ENCODE measurements around the gene RPL36.
A peak's percentile ranks its signal among the peaks of the same experiment; 100 is the strongest.
"Not testable (repeated sequence)": the region's sequence is repeated elsewhere in the genome, so short reads cannot be mapped to it uniquely, and the experiment has no call there.

The RPL36 gene

DNA sequence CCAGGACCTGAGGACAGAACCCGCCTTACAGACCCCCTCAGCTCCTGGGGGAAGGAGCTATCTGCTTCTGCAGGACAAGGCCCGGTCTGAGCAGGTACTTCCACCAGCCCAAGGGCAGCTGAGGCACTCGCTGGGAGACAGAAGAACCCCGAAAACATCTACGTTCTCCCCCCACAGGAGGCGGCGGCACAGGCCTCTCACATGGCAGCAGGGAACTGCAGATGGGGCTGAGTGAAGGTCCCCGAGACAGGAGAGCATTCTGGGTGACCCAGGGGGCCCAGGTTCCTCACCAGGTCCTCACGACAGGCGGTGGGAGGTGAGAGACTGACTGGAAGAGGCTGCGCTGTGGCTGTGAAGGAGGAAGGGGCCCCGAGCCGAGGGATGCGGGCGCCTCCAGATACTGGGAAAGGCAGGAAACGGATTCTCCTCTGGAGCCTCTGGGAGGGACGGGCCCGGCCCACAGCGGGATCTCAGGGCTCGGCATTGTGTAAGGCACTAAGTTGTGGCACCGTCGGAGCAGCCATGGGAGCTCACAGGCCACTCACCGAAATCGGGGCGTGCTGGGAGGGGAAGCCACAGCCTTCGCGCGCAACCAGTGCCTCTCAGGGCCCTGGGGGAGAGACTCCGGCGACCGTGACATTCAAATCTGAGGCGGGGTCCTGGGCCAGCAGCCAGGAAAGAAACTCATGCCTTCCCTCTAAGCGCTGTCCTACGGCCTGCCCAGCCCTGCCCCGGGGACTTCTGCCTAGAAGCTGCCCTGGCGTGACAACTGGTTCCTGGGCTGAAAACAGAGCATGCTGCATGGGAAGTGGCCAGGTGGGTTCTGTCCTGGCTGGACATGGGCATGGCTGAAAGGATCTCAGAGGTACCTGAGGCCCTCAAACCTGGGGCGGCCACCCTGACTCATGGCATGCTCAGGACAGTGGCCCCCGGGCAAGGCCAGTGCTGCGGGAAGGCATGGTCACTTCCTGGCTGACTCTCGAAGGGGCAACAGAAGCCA lies 14.0 kb downstream of the RPL36 start:
- no peak for DNase-seq

DNA sequence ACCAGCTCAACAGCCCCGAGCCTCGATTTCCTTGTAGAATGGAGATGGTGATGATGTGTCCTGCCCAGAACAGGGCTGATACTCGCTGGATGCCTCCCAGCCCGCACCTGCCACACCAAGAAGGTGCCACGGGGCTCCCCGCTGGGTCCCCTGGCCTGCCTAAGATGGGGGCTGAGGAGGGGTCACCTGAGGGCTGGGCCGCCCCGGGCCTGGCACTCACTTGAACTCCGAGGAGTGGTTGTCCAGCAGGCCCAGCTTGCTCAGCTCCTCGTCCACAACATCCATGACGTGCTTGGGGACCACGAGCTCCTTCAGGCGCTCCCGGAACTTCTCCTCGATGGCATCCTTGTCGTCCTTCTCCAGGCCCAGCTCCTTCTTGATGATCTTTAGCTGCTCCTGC lies 15.5 kb downstream of the RPL36 start:
- DNase-seq: no peak

DNA sequence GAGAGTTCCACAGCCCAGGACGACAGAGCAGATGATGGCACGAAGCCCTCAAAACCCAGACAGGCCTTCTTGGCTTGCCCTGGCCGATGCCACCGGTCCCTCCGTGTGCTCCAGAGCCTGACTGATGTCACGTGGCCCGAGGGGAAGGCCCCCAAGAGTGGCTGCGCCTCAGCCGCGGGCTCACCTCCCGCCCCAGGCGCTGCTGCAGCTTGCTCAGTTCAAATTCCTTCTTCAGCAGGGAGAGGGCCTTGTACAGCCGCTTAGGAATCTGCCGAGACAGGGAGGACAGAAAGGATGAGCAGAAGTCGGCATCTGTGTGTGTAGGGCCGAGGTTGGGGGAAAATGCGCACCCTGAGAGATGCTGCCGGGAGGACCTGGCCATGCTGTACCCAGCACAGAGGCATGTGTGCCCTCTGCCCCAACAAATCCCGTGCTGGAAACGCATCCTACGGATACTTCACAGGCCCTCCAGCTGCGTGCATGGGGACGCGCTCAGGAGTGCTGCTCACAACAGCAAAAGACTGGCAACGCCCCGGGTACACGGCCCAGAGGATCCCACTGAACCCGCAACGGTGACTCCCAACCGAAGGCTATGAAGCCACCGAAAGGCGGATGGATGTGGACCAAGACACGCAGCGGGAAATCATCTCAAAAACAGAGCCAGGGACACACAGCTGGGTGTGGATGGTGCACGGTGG lies 16.9 kb downstream of the RPL36 start:
- no peak for DNase-seq

DNA sequence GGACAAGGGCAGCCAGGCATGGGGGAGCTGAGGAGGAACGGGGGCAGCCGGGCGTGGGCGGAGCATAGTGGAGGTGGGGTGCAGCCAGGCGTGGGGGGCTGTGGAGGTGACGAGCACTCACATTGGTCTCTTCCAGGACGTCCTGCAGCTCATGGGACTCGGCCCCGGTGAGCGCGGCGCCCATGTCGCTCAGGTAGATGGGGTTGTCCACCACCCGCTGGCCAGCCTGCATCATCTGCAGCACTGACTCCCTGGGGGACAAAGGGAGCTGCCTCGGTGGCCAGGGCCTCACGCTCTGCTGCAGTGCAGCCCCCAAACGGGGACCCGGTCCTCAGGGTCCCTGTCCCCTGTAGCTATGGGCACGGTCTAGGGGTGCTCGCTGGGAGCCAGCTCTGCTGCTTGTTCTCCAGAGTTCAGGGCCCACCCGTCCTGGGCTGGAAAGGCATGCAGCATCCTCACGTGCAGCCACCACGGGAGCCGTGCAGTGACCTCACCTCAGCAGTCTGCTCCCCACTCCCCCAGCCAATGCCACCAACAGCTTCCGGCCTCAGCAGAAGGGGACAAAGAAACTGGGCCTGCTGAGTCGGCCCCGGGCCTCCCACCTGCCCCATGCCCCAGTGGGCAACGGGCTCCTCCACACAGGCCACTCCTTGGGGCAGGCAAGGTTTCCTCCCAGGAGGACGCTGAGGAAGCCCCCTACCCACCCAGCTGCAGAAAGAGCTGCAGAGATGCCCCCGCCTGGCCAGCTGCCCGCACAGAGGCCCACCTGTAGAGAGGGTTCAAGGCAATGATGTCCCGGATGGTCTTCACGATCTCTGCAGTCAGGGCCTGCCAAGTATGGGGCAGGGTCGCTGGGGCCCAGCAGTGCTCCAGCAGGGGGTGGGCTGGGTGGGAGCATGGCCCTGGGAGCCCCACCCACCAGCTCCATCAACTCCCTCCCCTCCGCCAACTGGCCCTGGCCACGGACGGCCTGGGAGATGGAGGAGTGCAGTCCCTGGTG lies 17.8 kb downstream of the RPL36 start:
- no peak for DNase-seq

DNA sequence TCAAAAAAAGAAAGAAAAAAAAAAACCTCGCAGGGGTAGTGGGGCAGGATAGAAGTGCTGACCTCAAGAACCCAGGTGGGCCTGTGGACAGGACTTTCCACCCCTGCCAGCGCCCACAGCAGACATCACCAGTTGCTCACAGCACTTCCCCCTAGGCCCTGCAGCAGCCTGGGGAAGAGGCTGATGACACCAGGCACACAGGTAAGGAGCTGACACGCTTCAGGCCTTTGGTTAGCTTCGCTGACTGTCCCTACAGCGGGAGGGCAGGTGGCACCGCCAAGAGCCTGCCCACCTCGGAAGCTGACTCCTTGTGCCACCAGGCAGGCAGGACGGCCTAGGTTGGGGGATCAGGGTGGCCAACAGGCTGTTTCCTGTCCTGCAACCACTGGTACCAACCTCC lies 20.9 kb downstream of the RPL36 start:
- DNase-seq: no peak

DNA sequence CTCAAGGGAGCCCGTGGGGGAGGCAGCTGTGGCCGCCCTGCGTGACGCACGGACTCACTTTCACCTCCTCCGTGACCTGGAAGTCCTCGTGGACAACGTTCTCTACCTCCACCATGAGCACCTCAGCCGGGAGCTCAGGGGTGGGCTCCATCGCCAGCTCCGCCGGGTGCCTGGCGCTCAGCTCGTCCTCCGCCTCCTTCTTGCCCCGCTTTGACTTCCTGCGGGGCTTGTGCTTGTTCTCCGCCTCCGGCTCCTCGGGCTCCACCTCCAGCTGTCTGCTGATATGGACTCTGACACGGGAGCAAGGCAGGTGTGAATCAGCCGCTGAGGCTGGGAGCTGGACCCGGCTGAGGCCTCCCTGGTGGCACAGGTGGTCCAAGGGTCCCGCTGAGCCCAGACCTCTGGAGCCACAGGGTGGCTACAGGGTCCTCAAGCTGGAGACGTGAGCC lies 21.6 kb downstream of the RPL36 start:
- DNase-seq: no peak

DNA sequence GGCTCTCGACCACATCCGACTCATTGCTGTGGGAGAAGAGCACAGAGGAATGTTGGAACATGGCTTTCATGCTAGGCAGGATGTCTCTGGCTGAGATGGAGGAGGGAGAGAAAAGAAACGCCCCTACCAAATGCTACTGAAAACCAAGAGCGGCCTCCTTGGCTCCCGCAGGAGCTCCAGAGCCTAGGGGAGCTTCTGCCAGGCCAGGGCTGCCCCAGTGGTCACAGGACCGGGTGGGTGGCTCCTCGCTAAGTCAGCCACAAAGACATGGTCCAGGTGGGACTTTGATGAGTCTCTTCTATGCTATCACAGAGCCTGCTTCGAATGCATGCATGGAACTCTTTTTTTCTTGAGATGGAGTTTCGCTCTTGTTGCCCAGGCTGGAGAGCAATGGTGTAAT lies 23.1 kb downstream of the RPL36 start:
- no peak for DNase-seq

DNA sequence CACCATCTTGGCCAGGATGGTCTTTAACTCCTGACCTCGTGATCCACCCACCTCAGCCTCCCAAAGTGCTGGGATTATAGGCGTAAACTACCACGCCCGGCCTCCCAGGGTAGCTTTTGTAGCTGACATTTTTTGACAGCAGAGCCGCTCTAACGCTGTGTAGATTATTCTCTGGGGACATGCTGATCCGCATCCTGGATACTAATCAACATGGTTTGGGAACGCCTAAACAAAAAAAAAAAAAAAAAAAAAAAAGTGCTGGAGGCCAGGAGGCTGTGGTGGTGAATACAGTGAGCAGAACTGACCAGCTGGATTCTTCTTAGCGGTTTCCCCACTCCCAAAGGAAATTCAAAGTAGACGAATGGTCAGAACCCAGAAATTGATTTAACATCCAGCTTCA lies 24.7 kb downstream of the RPL36 start:
- no peak for DNase-seq

DNA sequence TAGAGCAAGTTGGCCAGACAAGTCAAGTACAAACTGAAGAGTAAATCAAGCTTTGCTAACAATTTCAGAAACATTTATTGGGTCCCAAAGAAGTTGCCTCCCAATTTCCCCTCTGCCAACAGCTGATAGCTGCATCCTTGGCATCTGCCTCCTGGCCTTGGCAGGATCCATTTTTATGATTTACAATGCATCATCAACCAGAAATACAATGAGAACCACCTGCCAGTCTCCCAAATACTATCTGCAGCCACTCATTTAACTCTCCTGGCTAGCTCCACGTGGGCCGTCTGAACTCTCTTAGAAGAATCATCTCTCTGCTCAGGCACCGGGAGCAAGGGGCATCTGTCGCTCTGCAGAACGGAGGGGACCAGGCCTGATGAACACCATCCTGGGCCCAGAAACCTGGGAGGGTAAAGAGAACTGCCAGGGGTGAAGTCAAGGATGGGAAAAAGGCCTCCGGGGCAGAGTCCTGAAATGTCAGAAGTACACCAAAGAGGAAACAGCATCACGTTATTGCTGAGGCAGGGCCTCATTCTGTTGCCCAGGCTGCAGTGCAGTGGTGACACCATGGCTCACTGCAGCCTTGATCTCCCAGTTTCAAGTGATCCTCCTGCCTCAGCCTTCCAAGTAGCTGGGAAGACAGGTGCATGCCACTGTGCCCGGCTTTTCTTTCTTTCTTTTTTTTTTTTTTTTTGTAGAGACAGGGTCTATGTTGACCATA lies 27.3 kb downstream of the RPL36 start:
- no peak for DNase-seq

DNA sequence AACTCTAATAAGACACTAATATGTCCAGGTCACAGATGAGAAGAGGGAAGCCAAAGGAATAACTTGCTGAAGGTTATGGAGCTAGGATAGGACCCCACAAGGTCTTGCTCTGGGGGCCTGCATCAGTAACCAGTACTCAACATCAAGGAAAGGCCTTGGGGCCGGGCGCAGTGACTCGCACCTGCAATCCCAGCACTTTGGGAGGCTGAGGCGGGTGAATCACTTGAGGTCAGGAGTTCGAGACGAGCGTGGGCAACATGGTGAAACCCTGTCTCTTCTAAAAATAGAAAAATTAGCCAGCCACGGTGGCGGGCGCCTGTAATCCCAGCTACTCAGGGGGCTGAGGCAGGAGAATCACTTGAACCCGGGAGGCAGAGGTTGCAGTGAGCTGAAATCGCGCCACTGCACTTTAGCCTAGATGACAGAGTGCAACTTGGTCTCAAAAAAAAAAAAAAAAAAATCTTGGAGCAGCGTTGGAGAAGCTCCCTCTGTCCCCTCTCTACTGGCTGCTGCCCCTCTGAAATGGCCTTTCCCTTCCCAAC lies 28.0 kb downstream of the RPL36 start:
- DNase-seq: no peak

DNA sequence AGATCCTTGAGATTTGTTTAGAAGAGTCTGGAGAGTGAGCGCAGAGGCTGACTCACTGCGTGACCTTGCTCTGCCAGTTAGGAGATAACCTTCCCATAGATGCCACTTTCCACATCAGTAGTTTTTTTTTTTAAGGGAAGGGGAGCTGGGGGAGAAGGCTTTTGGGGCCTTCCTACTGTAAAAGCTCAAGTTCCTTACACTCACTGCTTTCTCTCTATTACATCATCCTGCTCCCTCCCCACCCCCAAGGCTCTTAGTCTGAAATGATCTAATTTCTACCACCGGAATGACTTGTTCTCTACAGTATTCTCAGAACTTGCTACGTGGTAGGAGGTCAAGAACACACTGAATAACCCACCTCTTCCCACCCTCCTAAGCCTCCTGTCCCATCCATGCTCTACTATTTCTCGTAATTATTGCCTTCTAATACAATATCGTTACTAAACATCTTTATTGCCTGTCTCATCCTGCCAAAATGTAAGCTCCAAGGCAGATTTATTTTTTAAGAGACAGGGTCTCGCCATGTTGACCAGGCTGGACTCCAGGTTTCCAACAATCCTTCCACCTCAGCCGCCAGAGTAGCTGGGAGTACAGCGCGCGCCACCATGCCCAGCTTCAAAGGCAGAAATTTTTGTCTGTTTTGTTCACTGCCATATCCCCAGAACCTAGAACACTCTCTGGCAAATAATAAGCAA lies 28.6 kb downstream of the RPL36 start:
- no peak for DNase-seq

DNA sequence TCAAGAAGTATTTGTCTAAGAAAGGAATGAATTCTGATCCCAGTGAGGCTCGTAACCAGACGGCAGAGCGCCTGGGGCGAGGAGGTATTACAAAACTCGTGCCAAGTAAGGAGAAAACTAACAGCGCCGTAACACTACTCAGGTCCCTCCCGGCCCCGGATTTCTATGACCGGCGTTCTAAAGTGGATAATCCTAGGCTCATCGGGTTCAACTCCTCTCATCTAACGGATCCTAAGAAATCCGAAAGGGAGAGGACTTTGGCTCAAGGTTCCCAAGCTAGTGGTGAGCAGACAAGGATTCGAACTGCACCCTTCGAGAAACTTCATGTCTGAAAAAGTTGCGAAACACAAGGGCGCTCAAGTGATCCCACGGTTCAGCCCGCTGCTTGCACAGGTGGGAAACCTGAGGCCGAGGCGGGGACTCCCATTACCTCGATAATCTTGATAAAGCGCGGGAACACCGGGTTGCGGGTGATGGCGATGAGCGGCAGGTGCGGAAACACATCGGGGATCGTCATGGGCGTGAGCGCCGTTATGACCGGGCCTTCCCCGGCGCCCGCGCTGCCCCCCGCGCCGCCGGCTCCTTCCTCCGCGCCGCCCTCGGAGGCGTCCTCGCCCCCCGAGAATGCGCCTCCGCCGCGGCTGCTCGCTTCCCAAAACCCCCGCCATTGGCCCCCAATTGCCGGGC lies 29.3 kb downstream of the RPL36 start:
- DNase-seq: peak in 2 of 56 donors; percentile 17 to 45

DNA sequence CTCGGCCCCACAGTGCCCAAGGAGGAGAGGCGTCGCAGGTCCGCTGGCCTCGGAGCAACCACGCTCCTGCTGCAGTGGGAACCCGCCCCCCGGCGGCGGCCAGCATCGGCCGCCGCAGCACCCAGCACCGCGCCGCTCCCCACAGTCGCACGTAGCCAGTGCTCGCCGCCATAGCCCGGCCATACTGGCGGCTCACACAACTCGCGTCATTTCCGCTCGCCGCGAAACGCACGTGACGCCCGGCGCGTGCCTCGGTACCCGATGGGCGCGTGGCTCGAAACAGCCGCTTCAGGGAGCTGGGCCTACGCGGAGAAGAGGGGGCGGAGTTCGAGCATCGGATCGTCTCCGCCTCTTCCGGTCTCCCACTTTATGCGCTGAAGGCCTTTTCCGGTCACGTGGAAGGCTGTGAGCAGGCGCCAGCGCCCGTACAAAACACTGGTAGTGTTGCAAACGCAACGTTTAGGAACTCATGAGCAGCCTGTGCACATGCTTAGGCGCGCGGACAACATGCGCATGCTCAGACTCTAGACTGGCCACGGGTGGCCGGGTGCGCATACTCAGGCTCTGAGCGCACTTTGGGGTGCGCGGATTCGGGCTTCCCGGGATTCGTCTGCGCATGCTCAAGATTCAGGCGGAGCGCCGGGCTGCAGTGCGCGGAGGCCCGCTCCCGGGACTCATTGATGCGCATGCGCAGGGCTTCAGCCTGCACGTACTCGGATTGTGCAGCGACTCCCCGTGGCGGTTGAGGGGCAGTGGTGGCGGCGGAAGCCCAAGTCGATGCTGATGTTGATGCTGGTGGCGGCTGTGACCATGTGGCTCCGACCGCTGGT lies 30.1 kb downstream of the RPL36 start, which contains the start of the genes CATSPERD and LONP1:
CATSPERD (plus strand) TSS at position 677 of the 830 bp plus-strand sequence; CDS start at position 778, 101 bp downstream.
LONP1 (minus strand) TSS at position 186 of the 830 bp plus-strand sequence; CDS start at position 172, 14 bp downstream.
- peak; percentile 65 to 100 (median 98) for DNase-seq

DNA sequence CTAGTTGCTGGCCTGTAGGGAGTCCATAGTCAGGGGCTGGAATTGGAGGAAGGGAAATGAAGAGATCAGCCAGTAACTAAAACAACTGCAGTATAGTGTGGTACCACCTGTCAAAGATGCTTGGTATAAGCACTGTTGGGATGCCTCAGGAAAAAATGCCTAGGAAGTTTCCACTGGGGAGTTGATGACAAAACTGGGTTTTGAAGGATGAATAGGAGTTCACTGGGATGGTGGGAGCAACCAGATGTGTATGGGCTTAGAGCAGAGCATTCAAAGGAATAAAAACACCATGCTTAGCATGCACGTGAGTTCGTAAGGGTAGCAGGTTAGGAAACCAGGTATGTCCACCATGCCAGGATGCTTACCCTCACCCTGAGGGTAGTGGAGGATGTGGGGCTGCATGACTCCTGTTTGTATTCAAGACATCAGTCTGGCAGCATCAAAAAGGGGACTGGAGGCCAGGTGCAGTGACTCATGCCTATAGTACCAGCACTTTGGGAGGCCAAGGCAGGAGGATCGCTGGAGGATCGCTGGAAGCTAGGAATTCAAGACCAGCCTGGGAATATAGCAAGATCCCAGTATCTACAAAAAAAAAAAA lies 37.5 kb downstream of the RPL36 start:
- no peak for DNase-seq

DNA sequence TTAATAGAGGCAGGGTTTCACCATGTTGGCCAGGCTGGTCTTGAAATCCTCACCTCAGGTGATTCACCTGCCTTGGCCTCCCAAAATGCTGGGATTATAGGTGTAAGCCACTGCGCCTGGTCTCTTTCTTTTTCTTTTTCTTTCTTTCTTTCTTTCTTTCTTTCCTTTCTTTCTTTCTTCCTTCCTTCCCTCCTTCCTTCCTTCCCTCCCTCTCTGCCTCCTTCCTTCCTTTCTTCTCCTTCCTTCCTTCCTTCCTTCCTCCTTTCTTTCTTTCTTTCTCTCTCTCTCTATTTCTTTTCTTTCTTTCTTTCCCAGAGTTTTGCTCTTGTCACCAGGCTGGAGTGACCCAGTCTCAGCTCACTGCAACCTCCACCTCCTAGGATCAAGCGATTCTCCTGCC lies 43.1 kb downstream of the RPL36 start:
- DNase-seq: not testable (repeated sequence)

DNA sequence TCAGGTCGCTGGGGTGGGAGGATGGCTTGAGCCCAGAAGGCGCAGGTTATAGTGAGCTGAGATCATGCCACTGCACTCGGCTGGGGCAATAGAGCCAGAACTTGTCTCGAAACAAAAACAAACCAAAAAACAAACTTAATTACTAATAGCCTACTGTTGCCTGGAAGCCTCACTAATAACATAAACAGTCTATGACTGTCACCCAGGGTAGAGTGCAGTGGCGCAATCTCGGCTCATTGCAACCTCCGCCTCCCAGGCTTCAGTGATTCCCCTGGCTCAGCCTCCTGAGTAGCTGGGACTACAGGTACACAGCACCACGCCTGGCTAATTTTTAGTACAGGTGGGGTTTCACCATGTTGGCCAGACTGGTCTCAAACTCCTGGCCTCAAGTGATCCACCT lies 48.3 kb downstream of the RPL36 start:
- no peak for DNase-seq
